Skin of body (tissue), 2 donors: ENCODE results near the gene GATAD2B. TPM values are rescaled to one million over a fixed set of nuclear protein-coding genes. Genes with fewer than 3 reads are reported as not detected.
A peak's percentile ranks its signal among the peaks of the same experiment; 100 is the strongest.

ENCODE experiments used
- DNase-seq: peaks from one replicate; lab custom pipeline; 2025; lab: John Stamatoyannopoulos, UW
- total RNA-seq: library from RNA; depleted of rRNA; stranded (reverse); fragments of >200 nt; gene quantifications from one replicate; pipeline ENCODE4 v1.2.3, GENCODE V29; 2014

GATAD2B gene
- 12.6 TPM for total RNA-seq

DNA sequence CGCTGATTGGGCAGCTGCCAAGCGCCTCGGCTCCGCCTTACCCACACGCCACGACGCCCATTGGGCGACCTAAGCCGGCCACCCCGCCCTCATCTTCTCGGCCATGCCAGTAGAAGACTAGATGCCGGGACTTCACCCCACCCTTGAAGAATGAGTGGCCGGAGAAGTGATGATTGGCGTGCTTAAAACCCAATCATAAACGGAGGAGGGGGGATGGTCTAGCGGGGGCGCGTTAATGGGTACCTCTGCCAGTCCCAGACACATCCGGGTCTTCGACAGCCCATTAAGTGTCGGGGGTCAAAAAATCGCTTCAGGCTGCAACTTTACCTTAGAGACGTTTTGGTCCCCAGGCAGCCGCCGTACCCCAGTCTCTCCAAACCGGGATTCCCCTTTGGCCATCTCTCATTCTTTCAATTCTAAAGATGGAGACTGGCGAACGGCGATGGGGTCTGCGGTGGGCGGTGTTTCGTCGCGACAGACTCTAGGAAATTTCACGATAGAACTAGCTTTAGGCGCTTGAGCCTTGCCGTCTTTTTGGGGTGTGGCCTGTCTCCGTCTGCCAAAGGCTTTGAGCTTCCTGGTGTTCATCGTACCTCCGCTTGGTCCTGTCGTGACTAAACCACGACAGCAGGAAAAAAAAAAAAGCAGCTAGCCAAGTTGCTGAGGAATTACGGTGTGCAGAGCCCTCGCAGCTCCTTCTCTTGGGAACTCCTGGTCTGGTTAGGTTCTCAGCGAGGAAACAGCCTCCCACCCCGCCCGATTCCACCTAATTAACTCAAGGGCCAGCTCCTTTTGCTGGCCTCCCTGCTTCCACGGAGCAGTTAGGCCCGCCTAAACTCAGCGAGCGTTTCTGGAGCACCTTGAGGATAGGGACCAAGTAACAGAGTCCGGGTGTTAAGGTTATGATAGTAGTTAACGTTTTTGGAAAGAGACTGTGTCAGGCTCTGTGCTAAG is at the start of gene GATAD2B:
Gene GATAD2B (minus strand): TSS at position 1 of the 954 bp plus-strand sequence. CDS start 94,625 bp downstream, outside the sequence.
- peak; percentile 100 for DNase-seq

DNA sequence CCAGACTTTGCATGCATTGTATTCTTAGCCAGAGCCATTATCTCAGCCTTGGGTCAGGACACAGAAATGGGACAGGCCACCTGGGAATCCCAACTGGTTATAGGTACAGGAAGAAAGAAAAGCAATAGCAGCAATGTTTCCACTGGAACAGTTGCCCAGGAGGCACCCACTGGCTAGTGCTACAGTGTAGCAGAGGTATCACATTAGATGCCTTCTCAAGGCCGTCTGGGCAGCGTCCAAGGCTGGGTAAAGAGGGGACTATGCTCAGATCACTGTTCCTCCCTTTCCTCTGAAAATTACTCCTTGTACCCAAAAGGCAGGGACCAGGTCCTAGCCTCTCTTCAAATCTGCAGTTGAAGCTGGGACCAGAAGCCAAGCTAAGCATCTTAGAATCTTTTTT is 47.6 kb upstream of the GATAD2B start:
- DNase-seq: no peak

- DNase-seq: no peak
Measured at GRCh38 chr1:153968972-153969371, 46.2 kb upstream of the GATAD2B start.

DNA sequence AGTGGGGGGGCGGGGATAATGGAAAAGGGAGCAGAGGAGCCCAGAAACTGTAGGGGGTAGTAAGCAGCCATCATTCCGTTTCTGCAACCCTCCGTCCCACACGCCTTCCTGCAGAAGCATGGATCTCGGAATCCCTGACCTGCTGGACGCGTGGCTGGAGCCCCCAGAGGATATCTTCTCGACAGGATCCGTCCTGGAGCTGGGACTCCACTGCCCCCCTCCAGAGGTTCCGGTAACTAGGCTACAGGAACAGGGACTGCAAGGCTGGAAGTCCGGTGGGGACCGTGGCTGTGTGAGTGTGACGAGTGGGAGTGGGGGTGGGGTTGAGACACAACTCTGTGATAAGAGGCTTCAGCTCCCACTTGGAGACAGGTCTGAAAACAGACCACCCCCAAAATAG is 45.6 kb upstream of the GATAD2B start:
- DNase-seq: no peak

- no peak for DNase-seq
Measured at GRCh38 chr1:153968000-153968363, 45.2 kb upstream of the GATAD2B start.

DNA sequence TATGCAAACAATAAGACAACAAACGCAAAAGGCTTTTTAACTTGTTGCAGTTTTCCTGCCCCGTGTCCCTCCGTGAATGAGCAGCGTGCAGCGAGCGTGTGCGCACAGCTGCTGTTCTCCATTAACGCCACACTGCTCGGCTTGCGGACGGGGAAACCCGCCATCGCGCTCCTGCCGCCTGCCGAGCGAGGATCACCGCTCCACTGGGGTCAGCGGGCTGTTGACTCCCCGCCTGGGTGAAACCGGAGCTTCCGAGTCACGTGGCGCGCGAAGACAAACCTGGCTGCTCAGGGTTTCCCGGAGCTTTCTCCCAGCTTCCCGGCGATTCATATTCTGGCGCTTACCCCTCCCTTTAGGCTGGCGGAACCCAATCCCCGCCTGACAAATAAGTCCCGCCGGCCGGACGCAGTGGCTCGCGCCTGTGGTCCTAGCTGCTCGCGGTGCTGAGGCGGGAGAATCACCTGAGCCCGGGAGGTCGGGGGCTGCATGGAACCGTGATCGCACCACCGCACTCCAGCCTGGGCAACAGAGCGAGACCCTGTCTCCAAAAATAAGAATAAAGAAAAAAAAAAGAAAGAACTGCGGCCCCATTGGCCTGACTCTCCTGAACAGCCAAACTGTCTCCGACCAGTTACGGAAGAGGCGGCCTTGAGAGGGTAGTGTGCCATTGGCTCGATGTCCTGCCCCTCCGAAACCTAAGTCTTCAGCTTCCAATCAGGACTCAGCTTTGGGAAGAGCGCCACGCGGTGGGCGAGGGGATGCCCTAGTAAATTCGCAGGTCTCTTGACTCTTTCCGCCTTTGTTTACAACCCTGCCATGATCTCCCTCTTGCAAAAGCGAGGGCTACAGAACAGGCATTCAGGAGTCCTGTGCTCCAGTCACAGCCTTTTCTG is 44.6 kb upstream of the GATAD2B start, which contains the start of gene CREB3L4:
Gene CREB3L4 (plus strand): TSS at position 796 of the 893 bp plus-strand sequence. CDS start 624 bp downstream, outside the sequence.
- DNase-seq: peak; percentile 98

DNA sequence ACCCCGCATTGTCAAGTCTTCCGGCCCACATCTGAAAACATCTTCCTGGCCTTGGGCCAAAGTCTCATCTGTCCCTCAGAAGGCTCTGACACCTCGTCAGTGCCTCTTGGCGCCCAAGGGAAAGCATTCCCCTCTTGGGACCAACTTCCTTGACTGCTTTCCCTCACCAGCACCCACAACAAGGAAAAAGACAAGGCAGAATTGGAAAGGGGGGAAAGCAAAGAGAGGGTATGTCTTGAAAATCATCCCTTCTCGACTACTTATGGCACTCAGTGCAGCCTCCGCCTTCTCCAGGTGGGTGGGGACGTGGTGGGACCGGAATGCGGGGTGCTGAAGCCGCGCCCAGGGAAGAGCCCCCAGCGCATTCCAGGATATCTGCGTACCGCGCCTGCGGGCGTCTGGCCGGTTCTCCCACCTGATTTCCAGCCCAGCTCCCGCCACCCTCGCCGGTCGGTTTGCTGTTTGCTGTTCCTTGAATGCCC is 41.1 kb upstream of the GATAD2B start:
- peak; percentile 57 for DNase-seq

DNA sequence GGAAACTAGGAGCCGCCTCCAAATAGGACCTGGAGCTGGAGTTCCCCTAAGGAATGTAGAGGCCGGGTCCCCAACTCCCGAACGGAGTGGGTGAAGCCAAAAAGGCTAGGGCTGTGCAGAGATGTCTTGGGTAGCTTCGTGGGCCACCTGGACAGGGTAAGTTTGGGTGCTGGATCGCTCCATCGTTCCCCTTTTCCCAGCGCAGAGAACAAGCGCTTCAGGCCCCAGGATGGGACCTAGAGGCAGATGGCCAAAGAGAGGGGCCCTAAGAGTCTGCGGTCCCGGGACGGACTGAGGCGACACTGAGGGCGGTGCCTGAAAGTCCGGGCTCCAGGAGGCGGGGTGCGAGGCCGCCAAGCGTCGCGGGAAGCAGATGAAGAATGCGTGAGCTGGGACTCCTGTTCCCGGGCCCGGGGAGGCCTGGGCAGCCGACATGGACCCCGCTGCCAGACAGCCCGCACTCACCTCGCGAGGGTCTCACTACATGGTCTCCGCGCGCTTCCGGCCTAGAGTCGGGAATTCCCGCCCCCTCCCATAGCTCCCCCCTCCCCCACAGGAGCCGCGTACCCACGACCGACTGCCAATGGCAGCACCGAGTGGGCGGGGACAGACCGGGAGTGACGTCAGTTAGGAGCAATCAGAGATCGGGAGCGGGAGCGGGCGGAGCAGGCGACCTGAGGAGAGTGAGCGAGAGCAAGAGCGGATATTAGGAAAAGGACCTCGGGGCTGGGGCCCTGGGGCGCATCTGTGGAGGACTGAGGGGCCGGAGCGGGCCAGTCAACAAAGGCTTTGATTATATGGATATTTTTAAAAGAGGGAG is 40.5 kb upstream of the GATAD2B start, which contains the start of gene SLC39A1:
Gene SLC39A1 (minus strand): TSS at position 508 of the 820 bp plus-strand sequence. CDS start 822 bp downstream, outside the sequence.
- DNase-seq: peak; percentile 98

GRCh38 chr1:153962088-153963029 is 39.6 kb upstream of the GATAD2B start:
- DNase-seq: no peak

DNA sequence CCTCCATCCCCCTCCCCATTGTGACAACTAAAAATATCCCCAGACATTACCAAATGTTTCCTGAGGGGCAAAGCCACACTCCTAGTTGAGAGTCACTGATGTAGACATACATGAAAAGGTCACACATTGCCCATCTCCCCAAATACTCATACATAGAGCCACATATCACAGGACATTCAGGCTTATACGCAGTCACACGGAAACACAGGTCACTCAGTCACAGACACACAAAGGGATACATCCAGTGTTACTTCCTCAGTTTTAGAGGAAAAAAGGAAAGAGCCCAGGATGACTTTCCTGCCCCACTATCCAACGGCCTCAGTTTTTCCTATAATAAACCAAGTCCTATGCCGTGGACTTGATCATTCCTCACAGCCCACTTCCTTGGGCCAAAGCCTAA is 38.6 kb upstream of the GATAD2B start:
- no peak for DNase-seq

DNA sequence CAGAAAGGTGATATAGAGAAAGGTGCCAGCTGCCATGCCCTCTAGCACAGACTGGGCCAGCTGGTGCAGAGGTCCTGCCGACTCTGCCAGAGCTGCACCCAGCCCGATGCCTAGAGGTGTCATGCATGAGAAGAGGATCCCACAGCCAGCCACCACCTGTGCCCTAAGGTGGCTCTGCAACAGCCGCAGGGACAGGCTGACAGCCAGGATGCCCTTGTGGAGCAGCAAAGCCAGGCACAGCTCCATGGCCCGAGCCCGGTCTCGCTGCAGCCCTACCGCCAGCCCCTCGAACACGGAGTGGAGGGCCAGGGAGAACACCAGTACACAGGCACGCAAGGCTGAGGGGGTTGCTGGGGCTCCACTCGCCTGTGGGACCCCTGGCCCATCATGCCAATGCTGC is 37.4 kb upstream of the GATAD2B start:
- DNase-seq: no peak

DNA sequence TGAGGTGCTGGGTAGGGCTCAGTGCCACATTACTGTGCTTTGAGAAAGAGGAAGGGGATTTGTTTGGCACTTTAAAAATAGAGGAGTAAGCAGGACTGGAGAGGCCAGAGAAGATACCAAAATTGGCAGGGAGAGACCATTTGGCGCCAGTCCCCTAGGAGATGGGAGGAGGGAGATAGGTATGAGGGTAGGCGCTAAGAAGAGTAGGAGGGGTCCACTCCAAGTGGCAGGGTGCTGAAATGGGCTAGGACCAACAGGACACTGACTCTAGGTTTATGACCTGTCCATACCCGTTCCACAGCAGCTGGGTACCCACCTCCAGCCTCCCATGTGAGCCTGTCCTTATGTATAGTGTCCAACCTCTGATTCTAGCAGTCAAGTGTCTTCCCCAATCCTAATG is 36.7 kb upstream of the GATAD2B start:
- no peak for DNase-seq

GRCh38 chr1:153958961-153959260 is 36.1 kb upstream of the GATAD2B start:
- no peak for DNase-seq

DNA sequence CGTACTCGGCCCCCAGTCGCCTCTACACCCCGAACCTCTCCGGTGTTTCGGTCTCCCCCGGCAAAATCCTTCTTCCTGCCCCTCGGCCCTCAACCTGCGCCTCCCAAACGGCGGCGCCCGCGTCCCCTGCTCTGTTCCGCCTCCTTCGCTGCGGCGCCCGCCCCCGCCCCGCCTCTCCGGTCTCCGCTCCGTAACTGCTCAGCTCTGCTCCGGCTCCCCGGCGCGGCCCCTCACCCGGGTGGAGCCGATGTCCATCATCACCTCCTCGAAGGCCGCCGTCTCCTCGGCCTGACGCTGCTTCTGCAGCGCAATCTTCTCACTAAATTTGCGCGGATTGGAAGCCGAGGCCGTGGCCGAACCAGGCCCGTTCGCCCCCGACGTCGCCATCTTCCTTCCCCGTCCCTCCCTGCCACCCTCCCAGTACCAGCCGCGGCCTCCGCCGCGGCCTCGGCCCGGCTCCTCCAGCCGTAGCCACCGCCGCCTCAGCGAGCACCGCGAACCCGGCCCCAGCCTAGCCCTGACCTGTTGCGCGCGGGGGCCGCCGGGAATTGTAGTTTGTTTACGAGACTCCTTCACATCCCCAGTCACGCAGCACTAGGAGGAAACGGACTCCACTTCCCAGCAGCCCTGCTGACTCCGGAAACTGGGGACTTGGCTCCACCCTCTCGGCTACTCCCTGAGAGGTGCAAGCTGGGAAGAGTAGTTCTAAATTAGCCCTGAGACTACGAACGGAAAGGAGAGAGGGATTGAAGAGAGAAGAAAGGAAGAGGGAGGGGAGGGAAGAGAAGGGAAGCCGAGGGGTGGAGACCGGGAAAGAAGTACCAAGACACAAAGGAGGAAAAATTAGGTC is 35.6 kb upstream of the GATAD2B start, which contains the start of gene CRTC2:
Gene CRTC2 (minus strand): TSS at position 502 of the 850 bp plus-strand sequence. CDS start 115 bp downstream, at position 387.
- peak; percentile 98 for DNase-seq

- no peak for DNase-seq
Measured at GRCh38 chr1:153957744-153958110, 35.0 kb upstream of the GATAD2B start.

DNA sequence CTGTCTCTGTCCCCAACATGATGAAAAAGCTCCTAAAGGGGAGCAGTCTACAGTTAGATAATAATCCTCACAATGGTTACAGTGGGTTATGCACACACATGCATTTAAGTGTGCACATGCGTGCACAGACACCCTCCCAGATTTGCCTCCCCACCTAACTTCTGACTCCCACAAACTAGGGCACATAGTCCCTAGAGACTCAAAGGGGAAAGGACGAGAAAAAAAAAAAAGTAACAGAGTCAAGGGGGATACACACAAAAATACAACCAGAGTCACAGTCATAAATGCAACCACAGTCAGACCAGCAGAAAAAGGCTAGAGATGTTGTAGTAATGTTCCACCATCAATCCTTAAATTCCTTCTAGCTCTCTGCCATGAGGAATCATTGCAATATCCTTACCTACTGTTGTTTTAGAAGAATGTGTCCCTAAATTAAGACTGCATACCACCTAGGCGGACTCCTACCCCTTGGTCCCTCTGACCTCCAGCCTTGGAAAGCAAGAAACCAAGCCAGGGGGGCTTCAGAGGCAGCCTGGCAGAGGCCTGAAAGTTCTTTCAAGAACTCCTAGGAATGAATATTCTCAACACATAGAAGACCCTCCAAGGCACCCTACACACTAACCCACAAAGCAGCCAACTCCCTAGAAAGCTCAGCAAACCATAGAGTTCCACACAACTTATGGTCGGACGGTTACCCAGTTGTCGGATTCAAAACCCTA is 34.4 kb upstream of the GATAD2B start:
- no peak for DNase-seq

DNA sequence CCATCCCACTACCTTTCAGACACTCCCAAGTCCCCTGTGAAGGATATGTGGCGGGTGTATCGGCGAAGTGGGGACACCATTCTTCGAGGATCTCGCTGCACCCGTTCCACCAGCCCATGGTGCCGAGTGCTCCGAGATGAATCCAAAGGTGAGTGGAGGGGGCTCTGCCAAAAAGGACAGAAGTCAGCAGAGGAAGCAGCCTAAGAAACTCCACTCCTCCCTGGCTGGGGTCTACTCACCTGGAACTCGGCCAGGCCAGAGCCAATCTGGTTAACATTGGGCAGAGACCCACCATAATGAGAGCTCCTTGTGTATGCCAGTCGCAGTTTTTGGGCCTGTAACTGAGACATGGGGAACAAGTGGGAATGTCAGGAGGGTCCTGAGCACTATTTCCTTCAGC is 32.1 kb upstream of the GATAD2B start:
- no peak for DNase-seq

- no peak for DNase-seq
Measured at GRCh38 chr1:153953859-153954365, 31.1 kb upstream of the GATAD2B start.
